Panc1 (cell line): ENCODE results near the gene PLA2G12B. TPM values are rescaled to one million over a fixed set of nuclear protein-coding genes. Genes with fewer than 3 reads are reported as not detected.

Experiments used
- ATAC-seq: fragments of 200-7000 bp; cut with Tn5 transposase; 2 replicates; pipeline ENCODE4 v1.9.1; 2020; ENCODE audit warnings: mild to moderate bottlenecking, moderate library complexity
- BruUV-seq: library from RNA; stranded (reverse); fragments of 400-500 nt; replicated peaks from 2 replicates; lab custom pipeline; 2021; lab: Mats Ljungman, UMichigan
- CTCF ChIA-PET: fragments of 300-600 bp; sonication (Branson Sonifier 250); formaldehyde crosslinking; loops from one replicate; lab custom pipeline; 2022; ENCODE audit warnings: antibody characterized with exemption; lab: Charles Lee
- POLR2A ChIA-PET: fragments of 300-600 bp; sonication (Branson Sonifier 250); formaldehyde crosslinking; loops from one replicate; lab custom pipeline; 2022; ENCODE audit warnings: antibody characterized with exemption; lab: Charles Lee
- DNase-seq: peaks from one replicate; pipeline ENCODE4 v3.0.0-alpha.2; 2010; ENCODE audit warnings: low read depth, low spot score
- H3K27ac ChIP-seq: 2 replicates; pipeline ENCODE4 v1.5.1; 2011; ENCODE audit warnings: mild to moderate bottlenecking, low read length, inconsistent platforms
- H3K27me3 ChIP-seq: fragments of 200-500 bp; sonication (Bioruptor generic); 2 replicates; pipeline ENCODE4 v1.6.0; 2014; ENCODE audit warnings: low read length, inconsistent platforms; ENCODE audit not compliant: control insufficient read depth, insufficient read depth
- H3K36me3 ChIP-seq: fragments of 200-500 bp; sonication (Bioruptor generic); 2 replicates; pipeline ENCODE4 v1.5.1; 2014; ENCODE audit warnings: inconsistent platforms, mild to moderate bottlenecking, low read length, moderate library complexity; ENCODE audit not compliant: control insufficient read depth, insufficient read depth
- H3K4me1 ChIP-seq: 2 replicates; pipeline ENCODE4 v1.5.1; 2011; ENCODE audit warnings: inconsistent platforms, mild to moderate bottlenecking, low read length, moderate library complexity; ENCODE audit not compliant: control insufficient read depth, insufficient read depth
- H3K4me3 ChIP-seq, 2 experiments: 2 replicates each; pipeline ENCODE4 v1.5.1; 2011 to 2012; ENCODE audit warnings: low read depth in 2 of 2, low read length in 2 of 2, mild to moderate bottlenecking in 2 of 2, inconsistent platforms in 1 of 2, moderate library complexity in 1 of 2
- H3K9me3 ChIP-seq: fragments of 200-500 bp; sonication (Bioruptor generic); 2 replicates; pipeline ENCODE4 v1.5.1; 2014; ENCODE audit warnings: low read depth, mild to moderate bottlenecking, inconsistent platforms, low read length, moderate library complexity; ENCODE audit not compliant: control insufficient read depth, insufficient read depth
- CTCF ChIP-seq: fragments of 450-650 bp; IDR thresholded peaks from 2 replicates; pipeline ENCODE4 v1.5.1; 2017; ENCODE audit warnings: mild to moderate bottlenecking
- POLR2AphosphoS5 ChIP-seq: IDR thresholded peaks from 2 replicates; pipeline ENCODE4 v1.6.1; 2012; ENCODE audit warnings: mild to moderate bottlenecking, low read depth, low read length, moderate library complexity
- REST ChIP-seq, 2 experiments: IDR thresholded peaks; 2 replicates each; pipeline ENCODE4 v1.6.1; 2011 to 2012; ENCODE audit warnings: low read depth in 2 of 2, control low read depth in 1 of 2, low read length in 1 of 2, mild to moderate bottlenecking in 1 of 2, moderate library complexity in 1 of 2; ENCODE audit not compliant: insufficient read depth in 1 of 2
- SIN3A ChIP-seq: IDR thresholded peaks from 2 replicates; pipeline ENCODE4 v1.6.1; 2012; ENCODE audit warnings: low read depth, mild to moderate bottlenecking, low read length, moderate library complexity, borderline replicate concordance; ENCODE audit not compliant: insufficient read depth
- TCF7L2 ChIP-seq: IDR thresholded peaks from 2 replicates; pipeline ENCODE4 v1.6.1; 2011; ENCODE audit warnings: mild to moderate bottlenecking, low read depth, low read length, inconsistent platforms
- in situ Hi-C: cut with HindIII; loops from 2 replicates; pipeline ENCODE4 v1.10.0; 2016; ENCODE audit warnings: low sequenced_read_pairs, low pct_unique_long_range_greater_than_20kb
- intact Hi-C: fragments of 100-400 bp; cut with micrococcal nuclease; formaldehyde crosslinking; loops from one replicate; pipeline ENCODE4 v1.10.0; 2022; ENCODE audit not compliant: unreplicated experiment
- total RNA-seq: library from RNA; stranded (reverse); gene quantifications from one replicate; pipeline ENCODE4 v1.2.1, GENCODE V29; 2021; ENCODE audit not compliant: unreplicated experiment

Gene PLA2G12B
- total RNA-seq, 1 experiment from 2014 or later: not detected

- Histone ChIP-seq H3K27me3 (0 out of 2 replicates have a peak, but pooled peaks cover 2% of the 10 kb centered on the region), H3K27ac (no peak overlapping the region), H3K9me3 (no peaks in the 10 kb centered on the region), H3K4me3 (no peak overlapping the region), H3K36me3 (no peaks in the 10 kb centered on the region), H3K4me1 (no peaks in the 10 kb centered on the region)
- POLR2A ChIA-PET: interaction anchor here (0.6 kb wide), 1 partner anchor 150 kb away, joined by 3 read pairs; no protein-coding TSS in a partner anchor
- CTCF ChIA-PET: no interaction called here
- in situ Hi-C loops (no loop called here), intact Hi-C loops (no loop called here)
- BruUV-seq: no TSS peak
- DNase-seq: no peak
- no peak for ATAC-seq
- no peak for TF ChIP-seq CTCF
- no peak for TF ChIP-seq SIN3A
- no peak for TF ChIP-seq TCF7L2
- no peak for TF ChIP-seq POLR2AphosphoS5
- no peak for TF ChIP-seq REST (IDR thresholded peaks at IDR 0.05; ENCODE audit: insufficient read depth in 1 of 2, low read depth in 2 of 2, low read length in 1 of 2)
Measured at GRCh38 chr10:72927485-72927884, 27.1 kb downstream of the PLA2G12B start.

GRCh38 chr10:72925951-72926465 is 28.6 kb downstream of the PLA2G12B start:
- DNase-seq (no peak), ATAC-seq (peak; percentile 62)
- H3K27ac ChIP-seq: no peak overlapping the region
- no peaks in the 10 kb centered on the region for H3K9me3 ChIP-seq
- POLR2A ChIA-PET: interaction anchor here (0.6 kb wide), 2 partner anchors 12 to 169 kb away, joined by 3 to 16 read pairs; no protein-coding TSS in a partner anchor
- no TSS peak for BruUV-seq
- H3K27me3 ChIP-seq: 0 out of 2 replicates have a peak, but pooled peaks cover 2% of the 10 kb centered on the region
- TF ChIP-seq TCF7L2: no peak
- no peak for TF ChIP-seq REST (IDR thresholded peaks at IDR 0.05; ENCODE audit: insufficient read depth in 1 of 2, low read depth in 2 of 2, low read length in 1 of 2)
- no peak for TF ChIP-seq SIN3A
- CTCF ChIA-PET: no interaction called here
- H3K36me3 ChIP-seq: no peaks in the 10 kb centered on the region
- H3K4me1 ChIP-seq: no peaks in the 10 kb centered on the region
- in situ Hi-C loops: no loop called here
- H3K4me3 ChIP-seq: no peak overlapping the region
- intact Hi-C loops: no loop called here
